ENCODE measurements around the gene ABCG5.

ABCG5 gene

DNA sequence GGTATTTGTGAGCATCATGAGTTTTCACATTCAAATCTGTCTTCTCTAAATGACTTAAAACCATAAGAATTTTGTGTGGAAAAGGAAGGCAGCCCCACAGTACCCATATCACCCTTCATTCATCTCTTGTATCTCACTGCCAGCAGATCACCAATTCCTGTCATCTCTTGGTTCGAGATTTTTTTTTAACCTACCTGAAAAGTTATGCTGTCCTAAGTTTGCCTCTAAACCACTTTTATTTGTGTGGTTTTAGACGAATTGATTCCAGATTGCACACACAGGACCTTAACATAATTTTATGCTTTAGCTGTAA, 32.0 kb downstream of the ABCG5 start:
- DNase-seq (ENCODE audit: low read depth), result no peak

DNA sequence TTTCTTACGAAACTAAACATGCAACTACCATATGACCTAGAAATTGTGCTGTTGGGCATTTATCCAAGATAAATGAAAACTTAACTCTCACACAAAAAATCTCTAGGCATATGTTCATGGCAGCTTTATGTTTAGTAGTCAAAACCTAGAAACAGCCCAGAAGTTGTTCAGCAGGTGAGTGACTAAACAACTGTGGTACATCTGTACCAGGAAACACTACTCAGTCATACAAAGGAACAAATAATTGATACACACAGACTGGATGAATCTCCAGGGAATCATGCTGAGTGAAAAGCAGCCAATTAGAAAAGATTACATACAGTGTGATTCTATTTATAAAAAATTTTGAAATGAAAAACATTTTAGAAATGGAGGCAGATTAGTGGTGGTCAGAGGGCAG, 35.5 kb downstream of the ABCG5 start:
- DNase-seq (ENCODE audit: low read depth), result no peak

DNA sequence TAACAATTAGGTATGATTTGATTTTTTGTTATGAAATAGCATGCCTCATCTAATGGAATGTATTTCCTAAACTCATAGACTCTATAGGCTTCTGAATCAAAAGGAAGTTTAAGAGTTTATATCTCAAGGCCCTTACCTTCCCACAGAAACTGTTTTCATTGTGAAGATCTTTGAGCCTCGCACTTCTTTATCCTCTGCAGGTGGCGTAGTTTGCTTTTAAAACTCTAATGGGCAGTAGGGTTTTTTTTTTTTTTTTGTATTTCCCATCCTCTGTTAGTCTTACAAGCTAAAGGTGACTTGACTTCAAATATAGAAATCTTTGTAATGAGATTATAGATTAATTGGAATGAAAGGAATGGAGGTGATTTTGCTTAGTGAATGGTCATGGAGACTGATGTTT, 36.5 kb downstream of the ABCG5 start:
- no peak for DNase-seq (ENCODE audit: low read depth)

DNA sequence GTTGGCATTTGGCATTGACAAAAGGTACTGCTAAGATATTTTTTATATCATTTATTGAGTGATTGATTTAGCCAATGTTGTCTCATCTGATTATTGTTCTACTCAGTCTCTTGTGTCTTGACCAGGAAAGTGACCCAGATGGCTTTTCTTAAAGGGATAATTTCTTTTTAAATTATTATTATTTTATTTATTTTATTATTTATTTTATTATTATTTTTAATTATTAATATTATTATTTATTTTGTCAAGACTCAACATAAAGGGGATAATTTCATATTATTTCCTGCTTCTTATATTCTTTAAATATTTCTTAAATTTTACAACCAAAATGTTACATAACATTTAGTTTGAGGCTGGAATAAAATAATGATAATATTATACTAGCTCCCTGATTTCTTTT, 37.7 kb downstream of the ABCG5 start:
- DNase-seq (ENCODE audit: low read depth), result no peak

DNA sequence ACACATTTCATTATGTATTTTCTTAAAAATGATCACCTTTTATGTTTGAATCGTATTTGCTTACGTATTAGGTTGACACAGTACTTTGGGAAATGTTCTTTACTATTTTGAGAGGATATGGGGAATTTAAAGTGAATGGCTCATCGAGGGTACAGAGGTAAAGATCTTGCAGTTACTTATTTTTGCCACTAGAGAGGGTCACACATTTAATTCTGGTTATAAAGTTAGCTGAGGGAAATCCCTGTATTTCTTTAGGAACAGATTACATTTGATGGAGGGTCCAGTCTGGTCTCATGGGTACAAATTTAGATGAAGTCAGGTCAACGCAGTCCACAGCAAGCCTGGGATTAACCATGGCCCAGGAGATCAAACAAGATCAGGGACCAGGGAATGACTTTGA, 40.3 kb downstream of the ABCG5 start:
- no peak for DNase-seq (ENCODE audit: low read depth)

DNA sequence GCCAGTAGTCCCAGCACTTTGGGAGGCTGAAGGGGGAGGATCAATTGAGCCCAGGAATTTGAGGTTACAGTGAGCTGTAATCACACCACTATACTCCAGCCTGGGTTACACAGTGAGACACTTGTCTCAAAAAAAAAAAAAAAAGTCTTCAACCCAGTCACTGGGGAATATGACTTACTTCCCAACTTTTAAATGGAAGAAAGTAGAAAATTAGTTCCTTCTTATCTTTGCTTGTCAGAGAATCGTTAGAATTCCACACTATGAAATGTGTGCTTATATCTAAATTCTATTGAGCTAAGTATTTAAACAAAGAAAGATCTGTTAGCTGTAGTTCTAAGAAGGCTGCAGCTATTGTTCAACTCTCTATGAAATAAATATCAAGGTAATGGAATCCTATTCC, 42.4 kb downstream of the ABCG5 start:
- no peak for DNase-seq (ENCODE audit: low read depth)

DNA sequence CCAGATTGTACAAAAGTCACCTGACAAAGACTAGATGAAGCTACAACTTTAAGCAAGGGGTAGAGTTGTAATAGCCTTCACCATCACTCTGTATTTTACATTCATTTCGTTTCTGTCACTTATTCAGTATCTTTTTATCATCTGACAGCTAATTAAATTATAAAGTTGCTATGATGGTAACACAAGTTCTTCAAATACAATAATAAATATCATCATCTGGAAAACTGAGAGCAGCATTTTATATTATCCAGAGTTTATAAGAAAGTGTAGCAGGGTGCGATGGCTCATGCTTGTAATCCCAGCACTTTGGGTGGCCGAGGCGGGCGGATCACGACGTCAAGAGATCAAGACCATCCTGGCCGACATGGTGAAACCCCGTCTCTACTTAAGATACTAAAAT, 43.7 kb downstream of the ABCG5 start:
- no peak for DNase-seq (ENCODE audit: low read depth)

DNA sequence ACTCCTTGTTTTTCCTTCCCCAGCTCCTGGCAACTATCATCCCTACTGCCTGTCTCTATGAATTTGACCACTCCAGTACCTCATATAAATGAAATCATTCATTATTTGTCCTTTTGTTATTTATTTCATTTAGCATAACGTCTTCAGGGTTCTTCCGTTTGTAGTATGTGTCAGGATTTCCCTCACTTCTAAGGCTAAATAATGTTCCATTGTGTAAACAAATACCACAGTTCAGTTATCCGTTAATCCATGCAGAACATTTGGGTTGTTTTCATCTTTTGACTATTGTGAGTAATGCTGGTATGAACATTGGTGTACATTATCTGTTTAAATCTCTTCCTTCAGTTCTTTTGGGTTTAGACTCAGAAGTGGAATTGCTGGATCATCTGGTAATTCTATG, 46.0 kb downstream of the ABCG5 start:
- DNase-seq (ENCODE audit: low read depth), result no peak

DNA sequence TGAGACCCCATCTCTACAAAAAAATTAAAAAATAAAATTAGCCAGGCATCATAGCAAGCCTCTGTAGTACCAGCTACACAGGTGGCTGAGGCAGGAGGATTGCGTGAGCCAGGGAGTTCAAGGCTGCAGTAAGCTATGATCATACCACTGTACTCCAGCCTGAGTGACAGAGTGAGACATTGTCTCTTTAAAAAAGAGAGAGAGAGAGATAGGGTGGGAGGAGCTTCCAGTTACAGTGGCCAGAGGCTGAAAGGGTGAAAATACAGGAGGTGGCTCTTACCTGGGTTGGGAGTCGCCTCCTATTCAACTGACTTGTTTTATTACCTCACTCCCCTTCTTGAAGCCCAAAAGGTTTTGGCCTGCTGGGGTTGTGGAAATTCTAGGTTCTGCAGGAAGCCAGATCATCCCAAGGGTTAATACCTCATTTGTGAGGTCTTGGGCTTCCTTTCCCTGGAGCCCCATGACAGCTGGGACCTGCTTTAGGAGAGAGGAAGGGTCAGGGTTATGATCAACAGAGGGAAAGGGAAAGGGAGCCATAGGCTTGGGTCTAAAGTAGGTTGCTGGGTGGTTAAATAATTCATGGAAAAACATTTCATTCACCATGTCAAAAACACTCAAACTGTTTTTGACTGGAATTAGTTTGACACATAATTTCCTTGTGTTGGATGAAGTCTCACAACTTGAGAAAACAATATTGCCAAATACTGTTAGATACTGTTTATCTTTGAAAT, 47.4 kb downstream of the ABCG5 start:
- no peak for DNase-seq (ENCODE audit: low read depth)

DNA sequence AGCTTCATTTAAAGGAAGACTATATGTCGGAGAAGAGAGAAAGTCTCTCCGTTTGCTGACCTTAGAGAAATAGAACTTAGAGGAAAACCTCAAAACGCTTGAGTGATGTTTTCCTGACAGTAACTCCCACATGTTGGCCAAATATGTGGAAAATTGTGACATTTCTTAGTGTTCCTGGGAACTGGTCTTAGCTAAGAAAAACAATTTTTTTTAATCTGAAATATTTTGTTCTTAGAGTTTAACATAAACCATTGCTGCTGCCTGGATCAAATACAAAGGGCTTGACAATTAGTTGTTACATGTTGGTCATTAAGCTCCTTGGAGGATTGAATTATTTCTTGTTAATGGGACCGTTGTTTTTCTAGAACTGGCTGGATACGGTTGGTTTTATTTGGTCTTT, 48.5 kb downstream of the ABCG5 start:
- DNase-seq (ENCODE audit: low read depth), result no peak

DNA sequence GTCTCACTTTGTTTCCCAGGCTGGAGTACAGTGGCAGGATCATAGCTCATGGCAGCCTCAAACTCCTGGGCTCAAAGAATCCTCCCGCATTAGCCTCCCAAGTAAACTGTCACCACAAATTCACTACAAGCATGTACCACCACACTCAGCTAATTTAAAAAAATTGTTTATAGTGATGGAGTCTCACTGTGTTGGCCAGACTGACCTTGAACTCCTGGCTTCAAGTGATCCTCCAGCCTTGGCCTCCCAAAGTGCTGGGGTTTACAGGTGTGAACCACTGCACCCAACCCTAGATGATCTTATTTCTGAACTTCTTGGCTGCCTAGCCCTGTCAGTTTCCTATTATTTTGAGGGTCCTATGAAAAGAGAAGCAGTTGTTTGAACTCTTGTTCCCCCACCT, 50.0 kb downstream of the ABCG5 start:
- no peak for DNase-seq (ENCODE audit: low read depth)

DNA sequence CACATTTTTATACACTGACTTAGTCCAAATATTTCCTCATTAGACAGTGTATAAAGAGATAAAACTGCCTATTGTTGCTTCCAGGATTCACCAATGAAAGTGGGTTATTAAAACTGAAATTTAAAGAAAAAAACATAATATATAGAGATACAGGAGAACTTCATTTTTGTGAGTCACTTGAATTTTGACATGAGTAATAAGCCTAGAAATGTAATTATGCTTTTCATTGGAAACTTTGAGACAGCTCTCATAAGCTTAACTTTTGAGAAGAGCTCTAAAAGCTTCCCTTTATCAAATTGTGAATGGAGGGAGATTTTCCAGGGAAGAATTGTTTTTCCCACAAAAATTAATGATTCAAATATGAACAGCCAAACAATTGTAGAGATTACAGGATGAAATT, 50.7 kb downstream of the ABCG5 start:
- no peak for DNase-seq (ENCODE audit: low read depth)

DNA sequence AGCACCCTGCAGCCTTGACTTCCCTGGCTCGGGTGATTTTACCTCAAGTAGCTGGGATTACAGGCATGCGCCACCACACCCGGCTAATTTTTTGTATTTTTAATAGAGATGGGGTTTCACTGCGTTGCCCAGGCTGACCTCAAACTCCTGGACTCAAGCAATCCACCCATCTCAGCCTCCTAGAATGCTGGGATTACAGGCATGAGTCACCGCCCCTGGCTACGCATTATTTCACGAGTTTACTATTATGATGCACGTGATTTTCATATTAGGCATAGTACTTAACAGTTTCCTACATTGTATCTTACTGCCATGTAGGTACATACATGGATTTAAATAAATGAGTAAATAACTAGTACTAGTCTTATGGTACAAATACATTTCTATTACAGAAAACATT, 60.4 kb downstream of the ABCG5 start:
- no peak for DNase-seq (ENCODE audit: low read depth)

DNA sequence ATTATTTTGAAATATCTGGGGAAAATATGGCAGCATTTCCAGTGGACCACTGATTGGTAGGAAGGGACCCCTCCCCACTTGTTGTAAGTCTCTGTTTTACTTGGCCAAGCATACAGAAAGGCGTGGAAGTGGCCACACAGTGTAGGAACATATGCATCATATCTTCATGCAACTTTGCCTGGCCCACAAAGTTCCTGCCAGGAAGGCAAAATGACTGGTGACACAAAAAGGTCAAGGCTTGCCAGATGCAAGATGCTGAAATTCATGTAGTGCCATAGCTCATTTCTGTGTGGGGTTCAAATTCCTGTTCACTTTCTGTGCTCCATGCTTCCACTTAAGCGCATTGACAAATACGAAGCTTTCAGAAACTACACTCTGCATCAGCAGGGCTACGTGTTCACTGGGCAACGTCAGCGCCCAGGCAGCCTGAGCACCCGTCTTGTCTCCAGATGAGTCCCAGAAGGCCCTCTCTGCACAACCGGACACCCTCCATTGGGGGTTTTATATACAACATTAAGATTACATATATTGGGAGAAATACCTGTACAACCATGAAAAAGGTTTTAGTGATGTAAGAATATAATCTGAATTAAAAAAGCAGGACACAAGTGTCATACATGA, 61.2 kb downstream of the ABCG5 start:
- DNase-seq (ENCODE audit: low read depth), result no peak

DNA sequence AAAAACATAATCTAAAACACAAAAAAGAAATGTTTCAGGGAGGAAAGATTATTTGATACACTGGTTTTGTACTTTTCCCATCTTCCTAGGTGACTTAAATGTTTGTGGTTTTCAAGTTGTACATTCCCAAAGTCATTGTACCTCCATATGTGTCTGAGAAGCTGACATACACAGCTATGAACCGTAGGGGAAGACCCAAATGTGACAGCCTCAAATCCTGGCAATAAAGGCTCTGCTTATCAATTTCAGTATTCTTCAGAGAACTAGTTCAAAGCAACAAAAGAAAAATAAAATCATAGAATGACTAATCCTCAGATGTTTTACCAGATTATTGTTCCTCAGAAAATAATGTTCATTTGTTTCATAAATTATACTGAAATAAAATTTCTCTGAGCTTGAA, 62.3 kb downstream of the ABCG5 start:
- no peak for DNase-seq (ENCODE audit: low read depth)

DNA sequence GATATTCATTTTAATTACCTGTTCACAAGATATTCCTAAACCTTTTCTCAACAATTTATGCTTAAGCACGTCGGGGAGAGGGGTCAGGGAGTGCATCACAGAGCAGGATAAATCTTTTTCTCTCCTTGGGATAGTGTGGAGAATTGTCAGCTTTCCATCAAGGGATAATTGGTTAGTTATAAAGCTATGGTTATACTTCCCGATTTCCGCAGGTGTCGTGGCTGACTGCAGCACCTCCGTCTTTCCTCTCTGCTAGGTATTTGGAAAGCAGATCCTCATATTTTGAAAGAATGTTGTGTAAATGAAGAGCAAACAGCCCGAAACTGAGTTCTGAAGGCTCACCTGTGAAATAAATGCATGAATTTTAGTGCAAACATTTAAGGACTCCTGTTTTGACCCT, 64.0 kb downstream of the ABCG5 start:
- no peak for DNase-seq (ENCODE audit: low read depth)

DNA sequence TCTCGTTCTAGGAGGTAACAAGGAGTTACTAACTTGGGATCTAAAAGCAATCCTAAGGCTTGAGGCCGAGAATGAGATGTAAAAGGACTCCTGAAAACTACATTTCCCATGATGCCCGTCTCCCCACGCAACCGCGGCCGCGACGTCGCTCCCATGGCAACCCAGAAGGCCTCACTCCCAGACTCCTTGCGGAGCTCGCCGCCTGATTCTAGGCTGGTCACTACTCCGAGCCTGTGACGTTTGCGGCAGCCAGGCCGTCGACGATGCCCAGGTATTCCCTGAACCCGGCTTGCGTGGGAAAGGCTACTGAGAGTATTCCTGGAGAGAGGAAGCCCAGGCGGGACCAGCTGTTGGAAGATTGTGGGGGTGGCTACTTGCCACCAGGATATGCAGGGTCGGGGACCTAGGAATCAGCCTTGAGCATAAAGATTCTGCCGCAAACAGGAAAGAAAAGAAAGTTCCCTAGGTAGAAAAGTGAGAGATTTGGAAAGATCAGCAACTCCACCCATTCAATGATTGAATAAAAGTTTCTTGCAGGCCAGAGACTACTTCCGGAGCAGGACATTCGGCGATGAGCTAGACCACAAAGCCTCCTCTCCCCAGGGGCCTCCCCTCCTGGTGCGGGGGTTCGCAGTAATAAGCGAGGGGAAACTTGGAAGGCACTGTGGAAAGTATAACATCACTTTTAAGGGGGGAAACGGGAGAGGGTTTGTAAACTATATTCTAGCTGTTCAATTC, 64.6 kb downstream of the ABCG5 start, which contains the start of gene DYNC2LI1:
Gene DYNC2LI1 (plus strand): TSS at position 164 of the 738 bp plus-strand sequence. CDS start 100 bp downstream, at position 264.
- peak; percentile 57 for DNase-seq (ENCODE audit: low read depth)

DNA sequence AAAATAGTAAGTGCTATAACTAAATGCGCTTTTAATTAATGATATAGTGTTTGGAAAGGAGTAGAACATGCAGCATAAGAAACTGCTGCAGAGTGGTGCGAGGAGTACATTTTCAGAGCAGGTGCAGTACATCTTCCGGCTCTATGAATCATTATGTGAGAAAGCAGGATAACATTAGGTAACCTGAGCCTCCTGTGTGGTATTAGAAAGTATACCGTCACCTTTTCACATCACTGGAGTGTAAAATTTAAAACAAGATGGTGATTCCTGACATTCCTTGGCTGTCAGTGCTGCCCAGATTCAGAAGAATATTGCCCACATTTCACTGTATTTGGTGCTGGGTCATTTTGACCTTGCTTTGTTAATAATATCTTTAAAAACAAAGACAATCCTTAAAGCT, 72.6 kb downstream of the ABCG5 start:
- no peak for DNase-seq (ENCODE audit: low read depth)

DNA sequence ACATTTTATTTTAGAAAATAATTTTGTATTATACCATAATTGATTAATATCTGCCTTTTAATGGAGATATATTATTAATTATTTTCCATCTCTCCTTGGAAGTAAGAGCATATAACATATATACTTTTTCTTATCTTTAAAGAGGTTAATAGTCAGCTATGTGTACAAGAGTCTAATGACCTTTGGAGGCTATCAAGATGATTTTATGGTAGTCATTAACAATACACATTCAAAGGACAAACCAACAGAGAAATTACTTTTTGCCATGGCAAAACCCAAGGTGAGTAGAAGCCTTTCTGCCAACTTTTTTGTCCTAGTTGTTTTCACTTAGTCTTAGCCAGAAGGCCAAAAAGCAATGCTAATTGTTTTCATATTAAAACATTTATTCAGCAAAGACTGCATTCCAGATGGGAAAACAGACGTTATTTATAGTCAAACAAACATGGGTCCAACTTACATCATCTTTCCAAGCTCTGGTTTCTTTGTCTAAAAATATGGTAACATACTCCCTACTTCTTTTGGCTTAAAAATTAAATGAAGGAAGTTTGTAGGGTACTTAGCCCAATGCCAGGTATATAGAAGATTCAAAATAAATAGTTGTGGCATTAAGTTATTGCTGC, 74.4 kb downstream of the ABCG5 start:
- DNase-seq (ENCODE audit: low read depth), result no peak

DNA sequence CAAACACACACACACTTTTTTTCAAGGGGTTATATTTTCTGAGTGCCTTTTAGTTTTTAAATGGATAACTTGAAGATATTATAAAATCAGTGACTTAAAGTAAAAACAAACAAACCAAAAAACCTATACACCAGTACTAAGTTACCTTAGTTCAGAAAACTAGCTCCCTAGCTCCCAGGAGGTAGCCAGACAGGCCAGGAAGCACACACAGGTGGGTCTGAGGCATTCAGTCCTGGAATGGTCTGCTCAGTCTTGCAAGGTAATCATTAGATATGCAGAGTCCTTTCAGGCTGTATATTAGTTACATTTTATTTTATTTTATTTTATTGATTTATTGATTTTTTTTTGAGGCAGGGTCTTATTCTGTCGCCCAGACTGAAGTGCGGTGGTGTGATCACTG, 75.5 kb downstream of the ABCG5 start:
- DNase-seq (ENCODE audit: low read depth), result no peak

Measured in activated T-helper 1 cell treated with Interleukin-2 at 50 U/mL for 16 hours (primary cell).